ENCODE results near the gene IQCM.

DNA sequence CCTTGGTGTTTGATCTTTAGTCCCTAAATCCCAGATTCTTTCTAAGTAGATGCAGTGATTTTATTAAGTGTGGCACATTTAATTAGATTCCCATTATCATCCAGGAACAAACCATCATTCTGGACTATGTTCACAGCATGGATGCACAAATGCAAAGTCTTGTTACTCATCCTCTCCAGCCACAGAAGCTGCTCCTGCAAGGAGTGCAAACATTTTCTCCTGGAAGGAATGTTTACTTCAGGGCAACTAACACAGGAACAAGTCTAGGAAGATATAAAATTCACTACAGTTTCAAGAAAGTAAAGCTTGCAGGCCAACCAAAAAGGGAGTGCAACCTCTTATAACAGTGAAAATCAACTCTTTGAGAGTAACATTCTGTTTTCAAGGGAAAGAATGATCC lies 106.0 kb downstream of the IQCM start:
- TF ChIP-seq CTCF (IDR thresholded peaks at IDR 0.05) (no peak), POLR2A (IDR thresholded peaks at IDR 0.05) (no peak)
